ENCODE measurements around the gene SGCD.

SGCD gene

DNA sequence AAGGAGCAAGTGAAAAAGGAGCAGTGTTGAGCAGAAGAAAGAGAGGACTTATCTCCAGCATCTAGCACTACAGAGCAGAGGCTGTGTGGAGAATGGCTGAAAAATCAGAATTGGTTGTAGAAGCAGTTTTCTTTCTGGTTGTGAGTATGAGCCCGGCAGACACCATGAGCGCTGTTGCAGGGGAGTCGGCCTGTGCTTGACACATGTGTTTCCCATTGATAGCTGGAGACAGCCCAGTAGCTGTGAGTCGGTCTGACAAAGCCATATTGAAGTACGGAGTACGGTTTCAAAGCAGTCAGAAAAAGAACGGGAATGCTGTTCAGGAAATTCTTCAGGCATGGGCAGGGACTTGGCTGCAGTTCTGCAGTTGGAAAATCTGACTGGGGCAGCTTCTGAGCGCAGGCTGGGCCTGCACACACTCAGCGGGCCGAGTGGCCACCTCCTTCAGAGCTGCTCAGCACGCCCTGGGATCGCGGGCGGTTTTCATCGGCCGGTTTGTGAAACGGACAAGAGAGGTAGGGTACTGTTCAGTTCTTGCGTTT, at the start of gene SGCD:
TSS of gene SGCD (plus strand) at position 447 of the 542 bp plus-strand sequence.
- no peak for DNase-seq

DNA sequence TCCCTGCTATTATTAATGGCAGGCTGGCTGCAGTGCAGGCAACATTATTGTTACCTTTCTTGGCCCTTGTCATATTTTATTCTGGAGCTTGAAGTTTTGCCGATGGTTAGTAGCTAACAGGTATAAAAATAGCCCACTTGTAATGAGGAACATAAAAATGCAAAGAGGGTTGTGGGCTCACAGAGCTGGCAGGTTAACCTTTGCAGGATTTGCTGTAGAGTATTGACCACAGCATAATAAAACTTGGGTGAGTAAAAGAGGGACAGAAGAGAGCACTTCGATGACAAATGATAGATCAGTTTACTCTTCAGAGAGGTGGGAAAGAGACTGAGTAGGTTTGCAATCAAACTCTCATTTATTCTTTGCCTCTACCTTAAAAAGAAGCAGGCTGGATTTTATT, 49.7 kb upstream of the SGCD start:
- no peak for DNase-seq

DNA sequence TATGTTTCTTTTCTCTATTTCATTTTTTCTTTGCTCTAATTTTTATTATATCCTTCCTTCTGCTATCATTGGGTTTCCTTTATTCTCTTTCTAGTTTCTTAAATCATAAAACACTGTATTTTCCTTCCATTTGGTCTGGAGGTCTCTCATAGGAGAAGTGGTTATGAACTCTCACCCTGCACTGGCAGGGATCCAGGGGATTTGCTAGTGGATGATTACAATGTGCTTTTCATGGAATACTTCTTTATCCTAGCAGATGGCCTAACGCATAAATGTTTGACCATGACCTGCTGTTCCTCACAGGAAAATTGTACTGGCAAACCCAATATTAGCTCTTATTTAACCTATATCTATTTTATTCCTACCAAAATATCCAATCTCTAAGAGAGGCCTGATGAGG, 31.5 kb upstream of the SGCD start:
- DNase-seq, result no peak

DNA sequence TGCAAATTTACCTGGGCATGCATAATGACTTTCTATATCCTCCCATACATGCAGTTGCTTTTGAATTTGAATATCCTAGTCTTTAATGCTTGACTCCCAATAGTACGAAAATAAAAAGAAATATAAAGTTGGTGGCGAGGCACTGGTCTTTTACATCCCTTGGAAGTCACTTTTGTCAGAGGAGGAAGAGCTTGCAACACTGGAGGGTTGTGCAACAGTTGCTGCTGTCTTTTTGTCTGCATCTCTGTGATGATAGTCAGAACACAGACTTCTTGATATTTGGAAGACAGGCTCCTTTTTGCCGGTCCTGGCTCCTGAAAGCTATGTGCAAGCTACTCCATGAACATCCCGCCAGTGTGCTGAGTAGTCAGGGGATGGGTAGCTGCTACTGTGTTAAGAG, 16.8 kb upstream of the SGCD start:
- no peak for DNase-seq

DNA sequence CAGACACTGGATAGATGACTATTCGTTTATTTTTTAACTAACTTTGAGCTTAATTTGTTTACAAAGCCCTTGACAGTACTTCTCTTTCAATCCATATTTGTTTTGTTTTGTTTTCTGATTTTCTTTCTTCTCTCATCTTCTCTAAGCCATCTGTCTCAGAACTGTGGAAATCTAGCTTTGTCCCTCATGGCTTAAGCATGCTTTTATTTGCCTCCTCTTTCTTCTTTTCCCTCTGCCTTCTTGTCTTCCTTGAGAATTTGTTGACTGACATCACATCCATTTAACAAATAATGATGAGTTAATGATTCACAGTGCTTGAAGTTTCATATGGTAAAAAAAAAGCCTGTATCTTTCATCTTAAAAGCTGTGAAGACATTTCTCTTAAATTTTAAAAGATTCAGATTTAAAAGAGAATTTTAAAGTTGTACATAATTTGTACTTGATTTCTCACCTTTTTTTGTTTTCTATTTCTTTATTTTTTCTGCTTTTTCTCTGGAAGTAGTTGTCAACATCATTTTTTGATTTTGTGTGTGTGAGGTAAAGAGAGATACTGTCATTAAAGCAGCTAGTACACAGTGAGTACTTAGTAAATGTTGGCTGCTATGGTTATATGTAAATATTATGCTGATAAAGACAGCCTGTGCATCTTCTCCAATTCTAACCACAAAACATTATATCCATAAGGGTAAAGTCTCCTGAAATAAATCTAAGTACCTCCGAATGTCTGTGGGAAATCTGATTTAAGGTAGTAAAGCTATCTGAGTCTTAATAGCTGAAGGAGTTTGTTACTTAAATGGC, 13.9 kb upstream of the SGCD start:
- DNase-seq, result no peak

DNA sequence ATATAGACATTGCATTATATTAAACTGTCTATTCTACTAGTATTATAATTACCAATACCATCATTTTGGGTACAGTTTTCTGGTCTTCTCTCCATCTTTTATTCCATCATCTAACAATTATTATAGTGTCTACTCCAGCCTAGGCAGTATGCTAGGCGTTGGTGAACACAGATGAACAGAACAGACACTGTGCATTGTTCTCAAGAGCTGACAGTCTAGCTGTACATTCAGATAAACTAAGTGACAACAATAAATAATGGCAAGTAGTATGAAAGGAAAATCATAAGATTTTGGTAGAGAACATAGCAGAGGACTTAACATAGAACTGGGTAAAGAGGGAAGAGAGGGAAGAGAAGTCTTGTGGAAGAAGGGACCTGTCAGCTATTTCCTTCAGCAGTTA, 12.5 kb upstream of the SGCD start:
- DNase-seq, result no peak

DNA sequence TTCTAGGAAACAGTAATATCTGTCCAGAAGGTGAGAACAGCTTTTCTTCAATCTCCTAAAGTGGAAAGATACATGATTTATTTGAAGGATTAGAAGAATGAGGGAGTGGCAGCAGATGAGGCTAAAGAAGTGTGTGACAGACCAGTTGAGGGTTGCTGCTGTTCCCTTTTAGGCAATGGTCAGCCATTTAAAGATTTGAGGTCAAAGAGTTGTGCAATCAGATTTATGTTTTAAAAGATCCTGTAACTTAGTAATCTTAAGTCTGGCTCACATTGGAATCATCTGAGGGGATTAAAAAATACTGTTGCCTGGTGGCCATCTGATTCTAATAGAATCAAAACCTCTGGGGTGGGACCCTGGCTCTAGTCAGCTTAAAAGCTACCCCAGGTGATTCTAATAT, 4.3 kb upstream of the SGCD start:
- no peak for DNase-seq

DNA sequence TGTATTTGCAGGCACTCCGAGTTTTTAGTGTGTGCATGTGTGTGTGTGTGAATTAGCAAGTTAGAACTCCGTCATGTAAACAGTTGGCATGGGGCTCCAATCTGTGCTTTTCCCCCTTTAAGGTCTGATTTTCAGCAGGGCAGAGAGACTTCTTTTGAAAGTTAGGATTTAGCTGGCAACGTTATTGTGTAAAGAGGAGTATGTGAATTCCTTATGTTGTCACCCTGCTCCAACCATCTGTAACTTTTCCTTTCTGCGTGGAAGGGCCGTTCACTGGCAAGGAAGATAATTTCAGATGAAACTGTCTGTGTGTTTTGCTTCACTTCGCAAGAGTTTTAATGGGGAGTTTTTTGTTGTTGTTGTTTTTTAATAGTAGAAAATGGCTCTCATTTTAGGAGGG, 332 bp downstream of the SGCD start:
- DNase-seq, result no peak

DNA sequence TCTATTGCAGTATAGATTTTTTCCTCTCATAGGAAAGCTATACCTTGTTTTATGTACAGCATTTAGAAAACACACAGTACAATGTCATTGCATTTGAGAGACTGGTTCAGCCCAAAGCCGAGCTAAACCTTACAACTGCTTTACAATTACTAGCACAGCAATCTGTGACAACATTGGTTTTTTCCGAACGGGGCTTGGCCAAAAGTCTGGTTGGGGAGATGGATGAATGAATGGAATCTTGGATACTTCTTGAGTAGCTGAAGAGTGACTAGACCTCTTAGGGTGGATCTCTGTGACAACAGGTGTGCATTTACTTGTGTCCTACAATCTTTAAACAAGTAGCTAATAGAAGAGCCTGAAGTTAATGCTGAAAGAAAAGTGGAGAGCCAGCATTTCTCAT, 1.2 kb downstream of the SGCD start:
- no peak for DNase-seq

DNA sequence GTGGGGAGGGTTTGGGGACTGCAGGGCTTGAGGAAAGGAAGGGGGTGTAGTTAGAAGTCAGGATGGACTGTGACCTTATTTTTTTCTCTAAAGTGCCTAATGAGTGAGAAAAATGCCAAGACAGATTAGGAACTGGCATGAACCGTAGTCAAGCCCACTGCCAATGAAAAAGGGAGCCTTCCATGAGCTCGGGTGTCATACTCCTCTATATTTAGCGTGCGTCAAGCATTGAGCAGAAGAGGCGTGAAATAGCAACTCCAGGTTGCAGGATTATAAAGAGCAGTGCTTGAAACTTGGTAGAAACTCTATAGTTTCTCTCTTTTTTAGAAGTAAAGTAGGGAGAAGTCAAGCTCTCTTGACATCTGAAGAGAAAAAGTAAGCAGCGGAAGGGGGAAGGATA, 1.8 kb downstream of the SGCD start:
- DNase-seq, result no peak

DNA sequence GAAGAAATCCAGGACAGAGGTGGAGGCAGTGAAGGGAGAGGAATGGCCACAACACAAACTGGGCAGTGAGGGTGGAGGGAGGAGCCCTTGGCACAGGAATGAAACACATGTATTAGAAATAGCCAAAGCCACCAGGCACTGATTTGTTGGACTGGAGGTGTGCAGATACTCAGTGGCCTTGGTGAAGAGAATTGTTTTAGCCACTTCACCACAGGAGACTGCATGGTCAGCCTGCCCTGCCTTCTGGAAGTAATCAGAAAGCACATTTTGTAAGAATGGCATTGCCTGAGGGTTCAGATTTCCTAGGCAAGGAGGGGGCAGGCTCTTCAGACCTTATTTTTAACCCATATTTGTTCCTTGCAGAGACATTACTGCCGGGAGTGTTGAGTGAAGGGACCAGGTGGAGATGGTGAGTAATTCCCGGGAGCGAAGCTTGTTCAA, 2.2 kb downstream of the SGCD start:
- DNase-seq, result no peak

DNA sequence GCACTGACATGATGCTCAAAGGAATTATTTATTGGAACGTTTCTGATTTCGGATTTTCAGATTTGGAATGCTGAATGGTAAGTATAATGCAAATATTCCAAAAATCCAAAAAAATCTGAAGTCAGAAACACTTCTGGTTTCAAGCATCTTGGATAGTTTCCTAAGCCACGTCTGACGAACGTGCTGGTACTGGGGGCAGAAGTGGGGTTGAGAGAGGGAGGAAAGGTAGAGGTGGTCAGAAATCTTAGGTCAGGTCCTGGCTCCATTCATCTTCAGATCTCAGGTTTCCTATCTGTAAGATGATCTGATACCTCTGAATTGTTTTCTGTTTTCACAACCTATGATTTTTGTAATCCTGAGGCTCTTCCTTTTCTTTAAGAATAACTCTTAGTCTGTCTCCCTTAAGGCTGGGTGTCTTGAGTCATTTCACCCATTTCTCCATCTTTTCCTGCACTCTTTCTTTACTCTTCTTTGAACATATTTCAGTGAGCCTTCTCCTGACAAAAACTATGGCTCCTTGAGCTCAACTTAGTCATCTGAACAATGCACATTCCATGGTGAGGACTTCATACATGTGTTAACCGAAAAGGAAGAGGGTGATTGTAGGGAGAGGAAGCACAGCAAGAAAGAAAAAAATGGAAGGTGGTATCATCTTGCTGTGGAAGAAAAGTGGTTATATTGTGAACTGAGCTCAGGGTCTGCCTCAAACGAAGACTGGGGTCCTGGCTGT, 3.3 kb downstream of the SGCD start:
- no peak for DNase-seq

DNA sequence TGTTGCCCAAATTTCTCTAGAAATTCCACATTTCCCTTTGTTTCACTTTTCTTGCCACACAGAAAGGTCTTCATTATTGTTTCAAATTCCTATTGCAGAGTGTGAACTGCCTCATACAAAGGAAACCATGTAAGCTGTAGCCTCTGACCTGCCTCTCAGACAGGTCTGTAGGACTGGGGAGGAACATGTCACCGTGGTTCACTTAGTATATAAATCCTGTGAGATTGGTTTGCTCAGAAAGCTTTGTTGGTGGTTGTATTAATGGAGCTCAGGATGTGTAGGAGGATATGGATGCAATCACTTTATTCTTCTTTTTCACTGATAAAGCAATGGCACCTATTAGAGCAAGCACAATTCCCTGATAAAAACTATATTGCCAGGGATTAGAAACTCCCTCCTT, 4.2 kb downstream of the SGCD start:
- no peak for DNase-seq

DNA sequence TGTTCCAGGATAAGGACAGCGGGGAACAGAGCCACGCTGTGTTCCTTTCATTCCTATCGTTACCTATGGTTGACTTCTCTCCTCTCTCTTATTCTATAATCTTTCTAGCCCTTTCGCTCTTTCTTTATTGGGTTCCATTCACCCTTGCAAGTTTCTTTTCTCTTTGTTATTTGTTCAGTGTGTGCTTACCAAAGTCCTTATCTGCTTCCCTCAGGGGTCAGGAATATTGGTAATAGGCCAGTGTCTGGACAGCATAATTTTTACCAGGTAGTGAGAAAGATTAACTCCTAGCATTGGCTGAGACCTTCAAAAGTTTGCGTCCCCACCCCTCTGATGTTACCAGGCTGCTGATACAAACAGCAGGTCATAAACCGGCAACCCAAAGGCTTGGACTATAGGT, 4.9 kb downstream of the SGCD start:
- no peak for DNase-seq

DNA sequence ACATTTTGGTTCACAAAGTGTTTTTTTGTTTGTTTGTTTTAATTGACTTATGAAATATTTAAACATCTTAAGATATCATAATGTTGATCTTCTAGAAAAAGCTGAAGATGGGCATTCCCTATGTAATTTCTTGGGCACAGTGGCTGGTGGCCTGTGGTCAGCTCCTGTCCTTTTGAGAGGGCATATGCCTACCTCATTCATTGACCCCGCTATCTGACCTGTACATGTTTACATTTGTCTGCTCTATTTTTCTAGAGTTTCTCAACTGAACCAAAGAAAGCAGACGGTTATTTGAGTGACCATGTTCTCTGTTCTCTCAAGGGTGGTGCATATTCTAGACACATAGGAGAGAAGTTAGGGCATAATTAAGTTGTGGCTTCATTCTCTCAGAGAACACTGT, 5.3 kb downstream of the SGCD start:
- DNase-seq, result no peak

DNA sequence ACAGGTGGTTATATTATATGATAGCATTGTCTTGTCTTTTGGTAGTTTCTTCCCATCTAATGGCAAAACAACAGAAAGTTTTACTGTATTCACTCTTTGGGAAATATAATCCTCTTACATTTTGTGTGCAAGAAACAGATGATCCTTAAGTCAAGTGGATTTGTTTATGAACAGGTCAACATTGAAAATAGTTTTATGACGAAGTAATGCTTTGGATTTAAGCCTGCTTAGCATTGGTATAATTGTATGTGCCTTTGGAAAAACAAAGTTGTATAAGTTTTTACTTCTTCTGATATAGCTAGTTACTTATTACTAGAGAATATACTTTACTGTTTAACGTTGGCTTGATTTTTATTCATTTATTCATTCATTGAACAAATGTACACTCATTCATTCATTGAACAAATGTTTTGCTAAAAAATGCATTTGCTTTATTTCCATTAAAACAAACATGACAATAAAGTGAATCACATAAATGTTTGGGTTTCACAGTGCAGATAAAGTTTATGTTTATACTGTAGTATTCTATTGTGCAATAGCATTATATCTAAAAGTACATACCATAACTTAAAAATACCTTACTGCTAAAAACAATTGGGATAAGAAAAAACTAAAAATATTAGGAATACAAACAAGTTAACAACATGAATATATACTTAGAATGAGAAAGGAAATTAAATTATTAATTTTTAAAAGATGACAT, 12.3 kb downstream of the SGCD start:
- DNase-seq, result no peak

DNA sequence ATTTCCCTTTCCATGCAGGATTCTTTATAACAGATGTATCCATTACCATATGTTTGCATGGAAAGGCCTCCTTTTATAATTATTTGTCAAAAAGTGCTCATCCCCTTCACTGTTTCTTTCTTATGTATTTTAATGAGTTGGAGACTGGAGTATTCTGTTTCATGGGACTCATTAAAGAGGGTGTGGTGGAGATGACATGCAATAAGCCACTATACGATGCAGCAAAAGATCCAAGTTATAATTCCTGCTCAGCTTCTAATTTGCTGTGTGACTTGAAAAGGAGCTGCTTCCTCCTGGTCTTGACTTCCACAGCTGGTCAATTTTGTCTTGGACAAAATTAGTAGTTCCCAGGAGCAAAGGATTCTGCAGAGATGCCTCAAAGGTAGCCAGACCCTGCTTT, 13.9 kb downstream of the SGCD start:
- DNase-seq, result no peak

DNA sequence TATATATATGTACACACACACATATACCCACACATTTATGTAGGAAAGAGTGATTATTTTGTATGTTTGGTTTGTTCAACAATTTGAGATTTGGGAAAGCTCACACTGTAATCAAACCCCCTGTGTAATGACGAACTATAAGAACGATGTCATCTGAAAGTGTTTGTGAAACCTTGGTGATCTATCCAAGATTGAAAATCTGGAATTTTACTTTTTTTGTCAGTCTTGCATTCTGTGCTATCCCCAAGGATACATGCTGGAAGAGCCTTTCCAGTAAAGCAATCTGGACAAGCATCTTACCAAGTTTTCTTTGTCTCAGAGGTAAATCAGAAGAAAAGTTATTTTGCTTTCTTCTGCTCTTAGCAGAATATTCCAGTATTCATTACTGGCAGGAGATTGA, 23.3 kb downstream of the SGCD start:
- DNase-seq, result no peak

DNA sequence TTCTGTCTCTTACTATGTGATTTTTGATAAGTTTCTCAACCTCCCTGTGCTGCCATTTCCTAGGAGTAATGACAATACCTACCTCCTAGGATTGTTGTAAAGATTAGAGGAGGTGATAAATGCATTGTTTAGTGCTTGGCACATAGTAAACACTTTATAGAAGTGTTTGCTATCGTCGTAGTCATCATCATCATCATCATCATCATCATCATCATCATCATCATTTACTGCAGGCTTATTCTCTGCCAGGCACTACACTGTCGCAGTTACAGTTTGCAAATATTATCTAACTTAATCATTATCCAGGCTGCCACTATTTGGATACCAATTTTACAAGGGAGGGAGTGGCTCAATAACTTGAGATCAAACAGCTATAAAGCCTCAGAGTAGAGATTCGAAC, 24.5 kb downstream of the SGCD start:
- no peak for DNase-seq

DNA sequence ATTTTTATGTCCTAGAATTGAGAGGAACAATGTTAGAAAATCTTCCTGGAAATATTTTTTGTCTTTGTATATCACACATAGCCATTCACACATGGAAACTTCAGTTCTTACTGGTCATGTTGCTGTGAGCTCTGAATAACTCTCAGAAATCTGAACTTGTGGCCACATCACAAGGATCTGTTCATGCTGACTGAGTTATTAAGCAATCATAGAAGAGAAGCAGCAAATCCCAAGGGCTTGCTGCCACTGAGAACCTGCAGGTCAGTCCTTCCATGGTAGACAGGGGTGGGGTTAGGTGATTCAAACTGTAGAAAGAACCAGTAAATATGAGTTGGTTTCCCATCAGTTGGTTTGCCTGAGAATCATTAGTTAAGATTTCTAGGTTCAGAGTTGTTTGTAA, 27.6 kb downstream of the SGCD start:
- no peak for DNase-seq

DNA sequence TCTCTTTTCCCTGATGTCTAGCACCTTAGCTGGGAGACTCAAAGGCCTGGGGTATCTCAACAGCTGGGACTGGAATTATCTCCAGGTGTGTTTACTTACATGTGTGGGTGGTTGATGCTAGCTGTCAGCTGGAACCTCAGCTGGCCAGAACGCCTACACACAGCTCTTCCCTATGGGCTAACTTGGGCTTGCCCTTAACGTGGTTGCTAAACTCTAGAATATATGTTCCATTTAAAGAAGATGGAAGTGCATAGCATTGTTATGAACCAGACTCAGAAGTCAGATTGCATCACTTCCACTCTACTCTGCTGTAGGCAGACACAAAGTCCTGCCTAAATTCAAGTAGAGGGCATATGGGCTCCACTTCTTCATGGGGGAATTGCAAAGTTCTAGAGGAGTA, 29.3 kb downstream of the SGCD start:
- DNase-seq, result no peak

DNA sequence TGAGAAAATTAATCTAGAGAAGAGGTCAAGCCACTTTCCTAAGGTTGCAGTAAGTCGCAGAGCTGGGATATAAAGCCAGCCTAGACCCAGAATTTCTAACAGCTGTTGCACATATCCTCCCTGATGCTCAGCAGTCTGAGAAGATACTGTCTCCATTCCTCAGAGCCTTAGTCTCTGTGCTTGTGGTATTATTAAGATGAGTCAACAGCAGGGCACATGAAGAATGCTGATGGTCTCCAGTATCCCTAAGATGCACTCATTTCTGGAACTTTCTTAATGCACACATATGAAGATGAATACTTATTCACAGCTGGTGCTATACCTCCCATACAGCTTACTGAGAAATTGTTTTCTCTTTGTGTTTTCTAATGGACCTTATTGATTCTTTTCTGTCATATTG, 32.5 kb downstream of the SGCD start:
- DNase-seq, result no peak

DNA sequence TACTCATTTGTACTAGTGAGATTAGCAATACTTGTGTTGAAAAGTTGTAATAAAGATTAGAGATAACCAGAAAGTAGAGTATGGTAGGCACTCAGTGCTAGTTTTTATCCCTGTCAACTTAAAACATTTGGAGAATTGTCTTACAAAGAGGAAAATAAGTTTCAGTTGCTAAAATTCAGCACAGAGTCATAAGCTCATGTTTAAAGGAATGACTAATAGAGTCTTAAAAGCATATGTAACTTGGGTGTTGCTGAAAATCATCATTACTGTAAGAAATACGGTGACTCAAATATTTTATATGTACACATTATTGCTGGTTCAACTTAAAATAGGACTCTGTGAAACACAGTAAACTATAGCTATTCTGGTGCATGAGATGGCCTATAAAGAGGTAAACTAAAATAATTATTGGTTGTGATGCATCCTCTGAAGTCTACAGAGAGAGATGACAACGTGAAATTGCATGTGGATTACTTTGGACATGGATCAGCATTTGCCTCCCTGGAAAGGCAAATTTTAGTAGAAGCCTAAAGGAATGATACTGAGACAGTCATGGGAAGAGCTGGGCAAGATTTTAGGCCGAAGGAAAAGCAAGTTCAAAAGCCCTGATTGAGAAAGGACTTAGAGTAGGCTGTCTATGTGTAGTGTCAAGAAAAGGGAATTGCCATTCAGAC, 34.6 kb downstream of the SGCD start:
- no peak for DNase-seq
